SK-N-SH (cell line): ENCODE measurements around the gene DOCK4. TPM values are rescaled to one million over a fixed set of nuclear protein-coding genes. Genes with fewer than 3 reads are reported as not detected.

Experiments used
- CTCF ChIA-PET: fragments of 300-600, 350-600 bp; formaldehyde crosslinking; extraction: SDS; loops from one replicate; lab custom pipeline; 2021; lab: Yijun Ruan, JAX
- POLR2A ChIA-PET: fragments of 350-600 bp; sonication (Branson Sonifier 250); formaldehyde crosslinking; extraction: SDS; loops from one replicate; lab custom pipeline; 2020; ENCODE audit warnings: antibody characterized with exemption, inconsistent platforms; lab: Yijun Ruan, JAX
- DNase-seq: peaks from one replicate; pipeline ENCODE4 v3.0.0; 2012
- H2AFZ ChIP-seq: fragments of 200-600 bp; sonication (generic); 2 replicates; pipeline ENCODE4 v1.8.1; 2016; ENCODE audit warnings: antibody characterized with exemption, mild to moderate bottlenecking, low read depth
- H3F3A ChIP-seq: fragments of 200-600 bp; sonication (generic); replicated peaks from 2 replicates; pipeline ENCODE3; 2016; ENCODE audit warnings: antibody characterized with exemption, mild to moderate bottlenecking; ENCODE audit not compliant: insufficient read depth
- H3K27ac ChIP-seq, 2 experiments: fragments of 200-500 bp in 1 of 2; fragments of 200-600 bp in 1 of 2; sonication (Bioruptor generic) in 1 of 2; sonication (generic), shearing (Covaris generic) in 1 of 2; 2 replicates each; pipeline versions ENCODE4 v1.5.1 to v1.6.1; 2014 to 2016; ENCODE audit warnings: low read depth in 2 of 2, inconsistent platforms in 1 of 2, low read length in 1 of 2, mild to moderate bottlenecking in 1 of 2, mixed read lengths in 1 of 2
- H3K27me3 ChIP-seq: fragments of 200-600 bp; sonication (generic), shearing (Covaris generic); 2 replicates; pipeline ENCODE4 v1.6.1; 2016; ENCODE audit warnings: mixed run types; ENCODE audit not compliant: insufficient read depth
- H3K36me3 ChIP-seq, 2 experiments: fragments of 200-500 bp in 1 of 2; fragments of 200-600 bp in 1 of 2; sonication (Bioruptor generic) in 1 of 2; sonication (generic) in 1 of 2; replicated peaks in 1 of 2; 2 replicates each; pipeline versions ENCODE3 to v1.5.1; 2014 to 2016; ENCODE audit warnings: low read length in 1 of 2, mild to moderate bottlenecking in 1 of 2; ENCODE audit not compliant: insufficient read depth in 2 of 2, control insufficient read depth in 1 of 2
- H3K4me1 ChIP-seq, 2 experiments: fragments of 200-500 bp in 1 of 2; fragments of 200-600 bp in 1 of 2; sonication (Bioruptor generic) in 1 of 2; sonication (generic), shearing (Covaris generic) in 1 of 2; 2 replicates each; pipeline versions ENCODE4 v1.5.1 to v1.6.1; 2014 to 2016; ENCODE audit warnings: low read depth in 1 of 2, low read length in 1 of 2, mixed run types in 1 of 2; ENCODE audit not compliant: insufficient read depth in 2 of 2, control insufficient read depth in 1 of 2
- H3K4me2 ChIP-seq: fragments of 200-600 bp; sonication (generic), shearing (Covaris generic); 2 replicates; pipeline ENCODE4 v1.6.1; 2017; ENCODE audit warnings: mixed run types
- H3K4me3 ChIP-seq, 2 experiments: fragments of 200-500 bp in 1 of 2; fragments of 200-600 bp in 1 of 2; sonication (Bioruptor generic) in 1 of 2; sonication (generic), shearing (Covaris generic) in 1 of 2; 2 replicates each; pipeline versions ENCODE4 v1.5.1 to v1.8.1; 2014 to 2016; ENCODE audit warnings: low read depth in 2 of 2, inconsistent platforms in 1 of 2, low read length in 1 of 2, mild to moderate bottlenecking in 1 of 2, mixed read lengths in 1 of 2, moderate library complexity in 1 of 2
- H3K79me2 ChIP-seq: fragments of 200-600 bp; sonication (generic); 2 replicates; pipeline ENCODE4 v1.8.1; 2017; ENCODE audit warnings: mild to moderate bottlenecking; ENCODE audit not compliant: insufficient read depth
- H3K9ac ChIP-seq: fragments of 200-600 bp; sonication (generic); 2 replicates; pipeline ENCODE4 v1.6.1; 2017; ENCODE audit warnings: mixed run types
- H3K9me2 ChIP-seq: fragments of 200-600 bp; sonication (generic); 2 replicates; pipeline ENCODE4 v1.6.1; 2017; ENCODE audit warnings: mixed run types
- H3K9me3 ChIP-seq: fragments of 200-600 bp; sonication (generic); 2 replicates; pipeline ENCODE4 v1.6.1; 2017; ENCODE audit warnings: mixed run types, mild to moderate bottlenecking, moderate library complexity
- H4K20me1 ChIP-seq: fragments of 200-600 bp; sonication (generic); 2 replicates; pipeline ENCODE4 v1.6.1; 2017; ENCODE audit warnings: mild to moderate bottlenecking, mixed run types; ENCODE audit not compliant: insufficient read depth
- CHD2 ChIP-seq: fragments of 150-350 bp; IDR thresholded peaks from 2 replicates; pipeline ENCODE4 v1.6.1; 2018; ENCODE audit warnings: low read length; ENCODE audit not compliant: partially characterized antibody
- ELF1 ChIP-seq: IDR thresholded peaks from 2 replicates; pipeline ENCODE4 v1.4.0; 2012
- EP300 ChIP-seq, 2 experiments: IDR thresholded peaks; 2 replicates each; pipeline versions ENCODE4 v1.4.0 to v1.6.1; 2012; ENCODE audit warnings: borderline replicate concordance in 1 of 2, low read depth in 1 of 2, low read length in 1 of 2
- MXI1 ChIP-seq: IDR thresholded peaks from 2 replicates; pipeline ENCODE4 v1.6.1; 2012; ENCODE audit warnings: mild to moderate bottlenecking, low read depth, low read length, improper control_type of control experiment
- NFIC ChIP-seq: IDR thresholded peaks from 2 replicates; pipeline ENCODE4 v1.4.0; 2012; ENCODE audit warnings: borderline replicate concordance
- POLR2AphosphoS5 ChIP-seq: IDR thresholded peaks from 2 replicates; pipeline ENCODE4 v1.6.1; 2012; ENCODE audit warnings: low read depth, low read length
- RCOR1 ChIP-seq: fragments of 150-350 bp; IDR thresholded peaks from 2 replicates; pipeline ENCODE4 v1.6.1; 2017; ENCODE audit warnings: antibody characterized with exemption, low read length
- SMC3 ChIP-seq: IDR thresholded peaks from 2 replicates; pipeline ENCODE4 v1.6.1; 2012; ENCODE audit warnings: low read depth, low read length, improper control_type of control experiment
- YY1 ChIP-seq: IDR thresholded peaks from 2 replicates; pipeline ENCODE4 v1.4.0; 2012; ENCODE audit warnings: low read depth, mild to moderate bottlenecking
- WGBS: methylation state at CpG from one replicate; pipeline ENCODE4 v1.1.6; 2017; ENCODE audit warnings: low lambda C conversion rate; 5-methylcytosine and 5-hydroxymethylcytosine counted together
- polyA plus RNA-seq, 3 experiments: library from polyadenylated mRNA; depleted of rRNA; stranded (reverse); fragments of >200 nt; gene quantifications; 2 replicates each; pipeline ENCODE4 v1.2.3, GENCODE V29; 2012
- TF ChIP-seq, protein P1 (sequence below): IDR thresholded peaks from 2 replicates; pipeline ENCODE4 v1.4.0; 2012; ENCODE audit warnings: low read depth, borderline replicate concordance
- TF ChIP-seq, protein P2 (sequence below): IDR thresholded peaks from 2 replicates; pipeline ENCODE4 v1.4.0; 2012; ENCODE audit warnings: low read depth, borderline replicate concordance

DOCK4 gene
- polyA plus RNA-seq, 1 of the 3 experiments (the other 2 are of a cell fraction) = 8.5 TPM

DNA sequence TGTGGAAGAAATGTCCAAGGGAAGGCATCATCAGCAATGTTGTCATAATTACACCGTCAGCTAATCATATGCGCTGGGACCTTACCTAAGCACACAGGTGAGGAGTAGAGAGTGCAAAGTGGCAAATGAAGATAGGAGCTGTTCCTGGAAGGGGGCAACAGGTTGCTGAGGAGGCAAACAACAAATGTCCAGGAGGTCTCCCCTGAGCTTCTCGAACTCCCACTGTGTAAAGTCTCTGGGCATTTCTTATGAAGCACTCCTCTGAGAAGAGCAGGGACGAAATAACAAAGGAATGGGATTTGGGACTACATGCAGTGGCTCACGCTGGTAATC lies 152.5 kb downstream of the DOCK4 start:
- Histone ChIP-seq H4K20me1 (no peaks in the 10 kb centered on the region), H3F3A (no peaks in the 10 kb centered on the region), H3K9me3 (no peaks in the 10 kb centered on the region), H3K36me3 (no peaks in the 10 kb centered on the region), H3K4me2 (no peak overlapping the region), H2AFZ (no peak overlapping the region), H3K27ac (no peak overlapping the region), H3K9ac (no peak overlapping the region), H3K4me1 (peaks cover 0 to 15% of the 10 kb centered on the region in 2 experiments; a peak in 2 of 4 replicates), H3K9me2 (no peaks in the 10 kb centered on the region), H3K79me2 (no peaks in the 10 kb centered on the region), H3K27me3 (no peaks in the 10 kb centered on the region), H3K4me3 (no peak overlapping the region)
- WGBS = 94% methylated on average over 5 of the region's 5 CpGs
- ChIA-PET CTCF (interaction anchor here (0.9 to 1.3 kb wide), 2 partner anchors 20 to 181 kb away, joined by 3 read pairs; no protein-coding TSS in a partner anchor), POLR2A (no interaction called here)
- no peak for DNase-seq
- TF ChIP-seq, protein P1, sequence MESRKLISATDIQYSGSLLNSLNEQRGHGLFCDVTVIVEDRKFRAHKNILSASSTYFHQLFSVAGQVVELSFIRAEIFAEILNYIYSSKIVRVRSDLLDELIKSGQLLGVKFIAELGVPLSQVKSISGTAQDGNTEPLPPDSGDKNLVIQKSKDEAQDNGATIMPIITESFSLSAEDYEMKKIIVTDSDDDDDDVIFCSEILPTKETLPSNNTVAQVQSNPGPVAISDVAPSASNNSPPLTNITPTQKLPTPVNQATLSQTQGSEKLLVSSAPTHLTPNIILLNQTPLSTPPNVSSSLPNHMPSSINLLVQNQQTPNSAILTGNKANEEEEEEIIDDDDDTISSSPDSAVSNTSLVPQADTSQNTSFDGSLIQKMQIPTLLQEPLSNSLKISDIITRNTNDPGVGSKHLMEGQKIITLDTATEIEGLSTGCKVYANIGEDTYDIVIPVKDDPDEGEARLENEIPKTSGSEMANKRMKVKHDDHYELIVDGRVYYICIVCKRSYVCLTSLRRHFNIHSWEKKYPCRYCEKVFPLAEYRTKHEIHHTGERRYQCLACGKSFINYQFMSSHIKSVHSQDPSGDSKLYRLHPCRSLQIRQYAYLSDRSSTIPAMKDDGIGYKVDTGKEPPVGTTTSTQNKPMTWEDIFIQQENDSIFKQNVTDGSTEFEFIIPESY = no peak
- TF ChIP-seq RCOR1 = no peak
- TF ChIP-seq YY1 = no peak
- no peak for TF ChIP-seq EP300 (IDR thresholded peaks at IDR 0.05; ENCODE audit: borderline replicate concordance in 1 of 2, low read depth in 1 of 2, low read length in 1 of 2)
- no peak for TF ChIP-seq MXI1
- no peak for TF ChIP-seq POLR2AphosphoS5
- TF ChIP-seq NFIC = no peak

DNA sequence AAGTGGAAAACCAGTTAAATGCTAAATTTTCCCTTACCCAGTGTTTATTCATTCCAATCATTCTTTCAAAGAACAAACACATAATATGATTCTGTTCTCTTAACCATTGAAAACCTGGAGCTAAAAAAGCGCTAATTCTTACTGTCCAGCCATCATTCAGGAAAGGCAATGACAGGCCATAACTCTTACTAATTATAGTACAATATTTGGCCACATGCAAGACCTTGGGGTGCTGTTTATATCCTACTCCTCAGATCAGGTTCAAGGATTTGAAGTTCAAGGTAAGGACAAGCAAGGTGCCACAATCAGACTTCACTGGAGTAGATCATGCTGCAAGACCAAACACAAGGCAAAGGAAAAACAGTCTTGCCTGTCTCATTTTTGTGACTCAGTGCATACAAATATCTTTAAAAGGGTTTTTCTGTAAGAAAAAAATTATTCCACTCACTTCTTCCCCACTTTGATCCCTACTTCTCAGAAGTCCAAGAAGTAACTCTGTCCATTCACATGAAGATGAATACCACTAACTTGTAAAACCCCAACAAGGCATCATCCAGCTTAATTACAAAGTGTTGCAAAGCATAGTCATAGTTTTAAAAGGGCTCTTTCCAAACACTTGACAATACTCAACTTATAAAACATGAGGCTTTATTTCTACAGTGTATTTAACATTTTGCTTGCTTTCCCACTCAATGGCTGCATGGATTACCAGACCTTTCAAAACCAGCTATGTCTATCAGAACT lies 153.0 kb downstream of the DOCK4 start:
- no peak overlapping the region for H2AFZ ChIP-seq
- ChIA-PET POLR2A (no interaction called here), CTCF (interaction anchor here (0.9 to 1.3 kb wide), 3 partner anchors 20 to 290 kb away, joined by 3 read pairs; no protein-coding TSS in a partner anchor)
- no peak overlapping the region for H3K4me2 ChIP-seq
- TF ChIP-seq, protein P2, sequence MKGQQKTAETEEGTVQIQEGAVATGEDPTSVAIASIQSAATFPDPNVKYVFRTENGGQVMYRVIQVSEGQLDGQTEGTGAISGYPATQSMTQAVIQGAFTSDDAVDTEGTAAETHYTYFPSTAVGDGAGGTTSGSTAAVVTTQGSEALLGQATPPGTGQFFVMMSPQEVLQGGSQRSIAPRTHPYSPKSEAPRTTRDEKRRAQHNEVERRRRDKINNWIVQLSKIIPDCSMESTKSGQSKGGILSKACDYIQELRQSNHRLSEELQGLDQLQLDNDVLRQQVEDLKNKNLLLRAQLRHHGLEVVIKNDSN = no peak
- no peak for TF ChIP-seq RCOR1
- TF ChIP-seq SMC3 = no peak
- no peak for TF ChIP-seq CHD2
- TF ChIP-seq, protein P1 = no peak
- TF ChIP-seq ELF1 = no peak
- no peak for TF ChIP-seq EP300 (IDR thresholded peaks at IDR 0.05; ENCODE audit: borderline replicate concordance in 1 of 2, low read depth in 1 of 2, low read length in 1 of 2)
- no peaks in the 10 kb centered on the region for H3K9me3 ChIP-seq
- no peak for DNase-seq
- H3K27ac ChIP-seq = no peak overlapping the region
- H3F3A ChIP-seq = no peaks in the 10 kb centered on the region
- H3K36me3 ChIP-seq = no peaks in the 10 kb centered on the region
- no peaks in the 10 kb centered on the region for H3K9me2 ChIP-seq
- no peaks in the 10 kb centered on the region for H4K20me1 ChIP-seq
- no peak overlapping the region for H3K9ac ChIP-seq
- no peak overlapping the region for H3K4me3 ChIP-seq
- H3K27me3 ChIP-seq = no peaks in the 10 kb centered on the region
- H3K4me1 ChIP-seq = peaks cover 0 to 12% of the 10 kb centered on the region in 2 experiments; a peak in 2 of 4 replicates
- no peaks in the 10 kb centered on the region for H3K79me2 ChIP-seq
- WGBS = 81% methylated on average over 1 of the region's 1 CpG
